ENCODE data around the gene PTPRM. TPM values are rescaled to one million over a fixed set of nuclear protein-coding genes. Genes with fewer than 3 reads are reported as not detected.
"Not testable (repeated sequence)": the region's sequence is repeated elsewhere in the genome, so short reads cannot be mapped to it uniquely, and the experiment has no call there.

The PTPRM gene
- total RNA-seq, 2 experiments from 2014 or later: 2.1 to 3.0 TPM

- intact Hi-C loops (cut with micrococcal nuclease): no loop called here
- ATAC-seq (no peak), DNase-seq (no peak)
- CTCF ChIA-PET: no interaction called here
- POLR2A ChIA-PET: no interaction called here
- TF ChIP-seq CTCF (IDR thresholded peaks at IDR 0.05): no peak
- H3K9me3 Mint-ChIP-seq: peaks cover 1% of the 10 kb centered on the region
- no peaks in the 10 kb centered on the region for H3K27me3 Mint-ChIP-seq
- no peak overlapping the region for H3K4me3 Mint-ChIP-seq
- no peak overlapping the region for H3K27ac Mint-ChIP-seq
- H3K36me3 Mint-ChIP-seq (ENCODE audit: low read depth): no peaks in the 10 kb centered on the region
- no peaks in the 10 kb centered on the region for H3K4me1 Mint-ChIP-seq (ENCODE audit: low read depth)
These were observed 168.6 kb downstream of the PTPRM start for GRCh38 chr18:7735626-7736175.

- H3K9me3 Mint-ChIP-seq; H3K27me3 Mint-ChIP-seq; CTCF ChIA-PET; H3K27ac Mint-ChIP-seq; intact Hi-C loops (cut with micrococcal nuclease); POLR2A ChIA-PET; H3K4me3 Mint-ChIP-seq; ATAC-seq; DNase-seq; H3K4me1 Mint-ChIP-seq (ENCODE audit: low read depth); H3K36me3 Mint-ChIP-seq (ENCODE audit: low read depth): not testable (repeated sequence)
These were observed 169.4 kb downstream of the PTPRM start for GRCh38 chr18:7736526-7736925.

- TF ChIP-seq CTCF (IDR thresholded peaks at IDR 0.05): no peak
- no peak for DNase-seq
- no peaks in the 10 kb centered on the region for H3K4me1 Mint-ChIP-seq (ENCODE audit: low read depth)
- H3K4me3 Mint-ChIP-seq: no peak overlapping the region
- intact Hi-C loops (cut with micrococcal nuclease): no loop called here
- POLR2A ChIA-PET: no interaction called here
- no peaks in the 10 kb centered on the region for H3K27me3 Mint-ChIP-seq
- CTCF ChIA-PET: no interaction called here
- no peak for ATAC-seq
- no peak overlapping the region for H3K27ac Mint-ChIP-seq
- H3K36me3 Mint-ChIP-seq (ENCODE audit: low read depth): no peaks in the 10 kb centered on the region
- peaks cover 1% of the 10 kb centered on the region for H3K9me3 Mint-ChIP-seq
These were observed 170.4 kb downstream of the PTPRM start for GRCh38 chr18:7737550-7737949.

GRCh38 chr18:7740821-7741220, 173.7 kb downstream of the PTPRM start:
- Mint-ChIP-seq H3K27me3 (no peaks in the 10 kb centered on the region), H3K4me1 (ENCODE audit: low read depth) (no peaks in the 10 kb centered on the region), H3K4me3 (no peak overlapping the region), H3K9me3 (peaks cover 7% of the 10 kb centered on the region), H3K27ac (no peak overlapping the region), H3K36me3 (ENCODE audit: low read depth) (no peaks in the 10 kb centered on the region)
- intact Hi-C loops (cut with micrococcal nuclease): no loop called here
- ChIA-PET CTCF (no interaction called here), POLR2A (no interaction called here)
- ATAC-seq (no peak), DNase-seq (no peak)
- TF ChIP-seq CTCF (IDR thresholded peaks at IDR 0.05): no peak

GRCh38 chr18:7741640-7742039, 174.5 kb downstream of the PTPRM start:
- Mint-ChIP-seq H3K36me3 (ENCODE audit: low read depth) (no peaks in the 10 kb centered on the region), H3K27ac (no peak overlapping the region), H3K4me1 (ENCODE audit: low read depth) (no peaks in the 10 kb centered on the region), H3K9me3 (peaks cover 10% of the 10 kb centered on the region), H3K27me3 (no peaks in the 10 kb centered on the region), H3K4me3 (no peak overlapping the region)
- no peak for ATAC-seq
- POLR2A ChIA-PET: no interaction called here
- CTCF ChIA-PET: no interaction called here
- no peak for DNase-seq
- no peak for TF ChIP-seq CTCF (IDR thresholded peaks at IDR 0.05)
- intact Hi-C loops (cut with micrococcal nuclease): no loop called here

GRCh38 chr18:7742224-7742623, 175.1 kb downstream of the PTPRM start:
- intact Hi-C loops (cut with micrococcal nuclease): no loop called here
- ChIA-PET POLR2A (no interaction called here), CTCF (no interaction called here)
- no peaks in the 10 kb centered on the region for H3K36me3 Mint-ChIP-seq (ENCODE audit: low read depth)
- no peak for ATAC-seq
- H3K9me3 Mint-ChIP-seq: peaks cover 10% of the 10 kb centered on the region
- TF ChIP-seq CTCF (IDR thresholded peaks at IDR 0.05): no peak
- DNase-seq: no peak
- H3K4me1 Mint-ChIP-seq (ENCODE audit: low read depth): no peaks in the 10 kb centered on the region
- H3K27ac Mint-ChIP-seq: no peak overlapping the region
- no peaks in the 10 kb centered on the region for H3K27me3 Mint-ChIP-seq
- no peak overlapping the region for H3K4me3 Mint-ChIP-seq

Measured in activated CD8-positive, alpha-beta T cell treated with anti-CD3 and anti-CD28 coated beads for 36 hours (primary cell).